Smooth muscle cell (in vitro differentiated cells): ENCODE results near the gene SOCS6. TPM values are rescaled to one million over a fixed set of nuclear protein-coding genes. Genes with fewer than 3 reads are reported as not detected.

Experiments
- DNase-seq: peaks from one replicate; lab custom pipeline; 2025; ENCODE audit not compliant: unreplicated experiment; lab: John Stamatoyannopoulos, UW
- H2AFZ ChIP-seq: fragments of 200-600 bp; sonication (generic); 2 replicates; pipeline ENCODE4 v1.6.0; 2016; ENCODE audit warnings: antibody characterized with exemption, low read depth, mild to moderate bottlenecking
- H3F3A ChIP-seq: fragments of 200-600 bp; sonication (generic); 2 replicates; pipeline ENCODE4 v1.6.0; 2017; ENCODE audit warnings: antibody characterized with exemption, low read depth
- H3K27ac ChIP-seq: fragments of 200-600 bp; sonication (generic); 2 replicates; pipeline ENCODE4 v1.5.1; 2016; ENCODE audit warnings: low read depth, mild to moderate bottlenecking
- H3K27me3 ChIP-seq: fragments of 200-600 bp; sonication (generic); 2 replicates; pipeline ENCODE4 v1.6.1; 2016; ENCODE audit warnings: low read depth, mild to moderate bottlenecking
- H3K36me3 ChIP-seq: fragments of 200-600 bp; sonication (generic); 2 replicates; pipeline ENCODE4 v1.5.1; 2016; ENCODE audit warnings: low read depth
- H3K4me1 ChIP-seq: fragments of 200-600 bp; sonication (generic); 2 replicates; pipeline ENCODE4 v1.5.1; 2016; ENCODE audit warnings: low read depth
- H3K4me2 ChIP-seq: fragments of 200-600 bp; sonication (generic); 2 replicates; pipeline ENCODE4 v1.6.0; 2016; ENCODE audit warnings: mild to moderate bottlenecking
- H3K4me3 ChIP-seq: fragments of 200-600 bp; sonication (generic); 2 replicates; pipeline ENCODE4 v1.5.1; 2016; ENCODE audit warnings: mild to moderate bottlenecking
- H3K79me2 ChIP-seq: fragments of 200-600 bp; sonication (generic); 2 replicates; pipeline ENCODE4 v1.6.0; 2016; ENCODE audit warnings: low read depth, mild to moderate bottlenecking
- H3K9ac ChIP-seq: fragments of 200-600 bp; sonication (generic); 2 replicates; pipeline ENCODE4 v1.6.0; 2016; ENCODE audit warnings: low read depth
- H3K9me3 ChIP-seq: fragments of 200-600 bp; sonication (generic); replicated peaks from 2 replicates; pipeline ENCODE4 v1.5.1; 2016; ENCODE audit warnings: low read depth
- H4K20me1 ChIP-seq: fragments of 200-600 bp; sonication (generic); 2 replicates; pipeline ENCODE4 v1.6.0; 2016; ENCODE audit warnings: low read depth
- CTCF ChIP-seq: fragments of 200-600 bp; sonication (generic); IDR thresholded peaks from 2 replicates; pipeline ENCODE4 v1.5.1; 2017; ENCODE audit warnings: borderline replicate concordance, mild to moderate bottlenecking, antibody characterized with exemption; ENCODE audit not compliant: insufficient read depth, poor library complexity, severe bottlenecking
- WGBS: methylation state at CpG from one replicate; pipeline ENCODE4 v1.1.7; 2016; ENCODE audit warnings: low lambda C conversion rate; 5-methylcytosine and 5-hydroxymethylcytosine counted together
- polyA plus RNA-seq: library from polyadenylated mRNA; unstranded; fragments of >200 nt; fragmentation: Nextera tagmentation; extraction: Ambion mirVana; gene quantifications from 2 replicates; pipeline ENCODE4 v1.2.1, GENCODE V29; 2016
- total RNA-seq: library from RNA; depleted of rRNA; stranded (reverse); fragments of >200 nt; gene quantifications from 2 replicates; pipeline ENCODE4 v1.2.3, GENCODE V29; 2014

The SOCS6 gene
- total and polyA plus RNA-seq, 2 experiments from 2014 or later = 8.5 to 38.0 TPM

- H3K36me3 ChIP-seq = no peaks in the 10 kb centered on the region
Observed at GRCh38 chr18:70328169-70328568, 39.3 kb downstream of the SOCS6 start.

GRCh38 chr18:70329071-70329470 lies 40.2 kb downstream of the SOCS6 start:
- Histone ChIP-seq H3K9me3 (no peaks in the 10 kb centered on the region), H3K79me2 (peaks cover 50% of the 10 kb centered on the region), H3K27ac (no peak overlapping the region), H2AFZ (no peak overlapping the region), H3K4me1 (peaks cover 7% of the 10 kb centered on the region), H3K36me3 (no peaks in the 10 kb centered on the region), H3K4me3 (no peak overlapping the region), H3K27me3 (no peaks in the 10 kb centered on the region), H3K9ac (no peak overlapping the region), H3K4me2 (no peak overlapping the region), H4K20me1 (peaks cover 26% of the 10 kb centered on the region), H3F3A (peaks cover 7% of the 10 kb centered on the region)
- no peak for TF ChIP-seq CTCF
- DNase-seq = no peak
- 86% methylated on average over 2 of the region's 2 CpGs for WGBS

More at GRCh38 chr18:70328169-70328568, 39.3 kb downstream of the SOCS6 start:
- H3F3A ChIP-seq = peaks cover 4% of the 10 kb centered on the region
- no peak overlapping the region for H3K4me3 ChIP-seq
- no peak overlapping the region for H3K27ac ChIP-seq
- no peak overlapping the region for H3K9ac ChIP-seq
- 96% methylated on average over 4 of the region's 4 CpGs for WGBS
- H3K79me2 ChIP-seq = peaks cover 58% of the 10 kb centered on the region
- no peak for TF ChIP-seq CTCF
- no peaks in the 10 kb centered on the region for H3K9me3 ChIP-seq
- H3K4me2 ChIP-seq = no peak overlapping the region
- no peaks in the 10 kb centered on the region for H3K27me3 ChIP-seq
- no peak overlapping the region for H2AFZ ChIP-seq
- no peak for DNase-seq
- H3K4me1 ChIP-seq = peaks cover 4% of the 10 kb centered on the region
- peaks cover 34% of the 10 kb centered on the region for H4K20me1 ChIP-seq

- Histone ChIP-seq H3K27ac (no peak overlapping the region), H4K20me1 (peaks cover 22% of the 10 kb centered on the region), H3K4me3 (no peak overlapping the region), H3K27me3 (no peaks in the 10 kb centered on the region), H3K9ac (no peak overlapping the region), H3F3A (peaks cover 19% of the 10 kb centered on the region), H3K36me3 (no peaks in the 10 kb centered on the region), H3K9me3 (no peaks in the 10 kb centered on the region), H3K4me1 (peaks cover 7% of the 10 kb centered on the region), H3K4me2 (no peak overlapping the region), H2AFZ (no peak overlapping the region), H3K79me2 (peaks cover 33% of the 10 kb centered on the region)
- WGBS = 81% methylated on average over 6 of the region's 6 CpGs
- TF ChIP-seq CTCF = no peak
- DNase-seq = no peak
Observed at GRCh38 chr18:70330887-70331286, 42.0 kb downstream of the SOCS6 start.

GRCh38 chr18:70331456-70332097 lies 42.7 kb downstream of the SOCS6 start:
- Histone ChIP-seq H3K79me2 (peaks cover 26% of the 10 kb centered on the region), H3K4me3 (no peak overlapping the region), H3K36me3 (no peaks in the 10 kb centered on the region), H3K27ac (peak overlapping the region; percentile 5), H3F3A (peaks cover 23% of the 10 kb centered on the region), H3K9ac (no peak overlapping the region), H3K27me3 (no peaks in the 10 kb centered on the region), H2AFZ (no peak overlapping the region), H3K9me3 (no peaks in the 10 kb centered on the region), H4K20me1 (peaks cover 16% of the 10 kb centered on the region), H3K4me2 (no peak overlapping the region), H3K4me1 (peaks cover 7% of the 10 kb centered on the region)
- DNase-seq = no peak
- WGBS = 84% methylated on average over 5 of the region's 5 CpGs
- no peak for TF ChIP-seq CTCF
